Right ventricle myocardium inferior (tissue), 1 donor: ENCODE measurements around the gene AOC2. TPM values are rescaled to one million over a fixed set of nuclear protein-coding genes. Genes with fewer than 3 reads are reported as not detected.
"Not testable (repeated sequence)": the region's sequence is repeated elsewhere in the genome, so short reads cannot be mapped to it uniquely, and the experiment has no call there.

Source experiments
- ATAC-seq: fragments of 200-7000 bp; cut with Tn5 transposase; one replicate; pipeline ENCODE4 v1.9.1; 2020; ENCODE audit warnings: mild to moderate bottlenecking, moderate library complexity
- DNase-seq: peaks from one replicate; pipeline ENCODE4 v3.0.0; 2021; ENCODE audit errors: missing footprints
- intact Hi-C: fragments of 100-400 bp; cut with DNase I; formaldehyde crosslinking; loops from one replicate; pipeline ENCODE4 v1.11.0; 2022
- total RNA-seq: library from RNA; stranded (reverse); fragmentation: NEBNext Ultra II Directional; extraction: Animal tissue kit (Norgen Biotek cat#: 25700); gene quantifications from one replicate; pipeline ENCODE4 v1.2.1, GENCODE V29; 2021
- donor health status: DM: no; HTN: yes; CAD: no; lungs with severe emphysema.

Gene AOC2
- total RNA-seq, 1 donor from 2014 or later, result 0.43 TPM

DNA sequence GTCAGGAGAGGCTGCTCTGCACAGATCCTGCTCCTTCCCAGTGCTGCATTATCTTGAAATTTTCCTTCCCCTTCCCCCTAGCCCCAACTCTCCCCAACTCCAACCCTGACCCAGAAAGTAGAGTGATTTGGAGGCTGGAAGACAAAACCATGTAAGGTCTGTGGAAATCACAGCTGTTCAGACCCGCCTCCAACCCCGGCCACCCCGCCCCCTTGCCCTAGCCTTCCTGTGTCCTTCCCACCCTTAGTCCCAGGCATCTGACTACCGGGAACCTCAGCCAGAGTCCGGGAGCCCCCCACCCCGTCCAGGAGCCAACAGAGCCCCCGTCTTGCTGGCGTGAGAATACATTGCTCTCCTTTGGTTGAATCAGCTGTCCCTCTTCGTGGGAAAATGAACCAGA, 6.6 kb downstream of the AOC2 start, which contains the start of gene AOC3:
Gene AOC3 (plus strand): TSS at position 246 of the 400 bp plus-strand sequence. CDS start 145 bp downstream, at position 391.
- ATAC-seq, result peak; percentile 41
- DNase-seq, result no peak
- intact Hi-C loops, result no loop called here

DNA sequence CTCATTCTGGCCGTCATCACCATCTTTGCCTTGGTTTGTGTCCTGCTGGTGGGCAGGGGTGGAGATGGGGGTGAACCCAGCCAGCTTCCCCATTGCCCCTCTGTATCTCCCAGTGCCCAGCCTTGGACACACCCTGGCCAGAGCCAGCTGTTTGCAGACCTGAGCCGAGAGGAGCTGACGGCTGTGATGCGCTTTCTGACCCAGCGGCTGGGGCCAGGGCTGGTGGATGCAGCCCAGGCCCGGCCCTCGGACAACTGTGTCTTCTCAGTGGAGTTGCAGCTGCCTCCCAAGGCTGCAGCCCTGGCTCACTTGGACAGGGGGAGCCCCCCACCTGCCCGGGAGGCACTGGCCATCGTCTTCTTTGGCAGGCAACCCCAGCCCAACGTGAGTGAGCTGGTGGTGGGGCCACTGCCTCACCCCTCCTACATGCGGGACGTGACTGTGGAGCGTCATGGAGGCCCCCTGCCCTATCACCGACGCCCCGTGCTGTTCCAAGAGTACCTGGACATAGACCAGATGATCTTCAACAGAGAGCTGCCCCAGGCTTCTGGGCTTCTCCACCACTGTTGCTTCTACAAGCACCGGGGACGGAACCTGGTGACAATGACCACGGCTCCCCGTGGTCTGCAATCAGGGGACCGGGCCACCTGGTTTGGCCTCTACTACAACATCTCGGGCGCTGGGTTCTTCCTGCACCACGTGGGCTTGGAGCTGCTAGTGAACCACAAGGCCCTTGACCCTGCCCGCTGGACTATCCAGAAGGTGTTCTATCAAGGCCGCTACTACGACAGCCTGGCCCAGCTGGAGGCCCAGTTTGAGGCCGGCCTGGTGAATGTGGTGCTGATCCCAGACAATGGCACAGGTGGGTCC, 7.2 kb downstream of the AOC2 start:
- DNase-seq, intact Hi-C loops: not testable (repeated sequence)
- peak; percentile 19 for ATAC-seq

DNA sequence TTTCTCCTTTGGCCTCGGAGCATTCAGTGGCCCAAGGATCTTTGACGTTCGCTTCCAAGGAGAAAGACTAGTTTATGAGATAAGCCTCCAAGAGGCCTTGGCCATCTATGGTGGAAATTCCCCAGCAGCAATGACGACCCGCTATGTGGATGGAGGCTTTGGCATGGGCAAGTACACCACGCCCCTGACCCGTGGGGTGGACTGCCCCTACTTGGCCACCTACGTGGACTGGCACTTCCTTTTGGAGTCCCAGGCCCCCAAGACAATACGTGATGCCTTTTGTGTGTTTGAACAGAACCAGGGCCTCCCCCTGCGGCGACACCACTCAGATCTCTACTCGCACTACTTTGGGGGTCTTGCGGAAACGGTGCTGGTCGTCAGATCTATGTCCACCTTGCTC, 8.0 kb downstream of the AOC2 start:
- intact Hi-C loops, result no loop called here
- ATAC-seq (no peak), DNase-seq (no peak)

DNA sequence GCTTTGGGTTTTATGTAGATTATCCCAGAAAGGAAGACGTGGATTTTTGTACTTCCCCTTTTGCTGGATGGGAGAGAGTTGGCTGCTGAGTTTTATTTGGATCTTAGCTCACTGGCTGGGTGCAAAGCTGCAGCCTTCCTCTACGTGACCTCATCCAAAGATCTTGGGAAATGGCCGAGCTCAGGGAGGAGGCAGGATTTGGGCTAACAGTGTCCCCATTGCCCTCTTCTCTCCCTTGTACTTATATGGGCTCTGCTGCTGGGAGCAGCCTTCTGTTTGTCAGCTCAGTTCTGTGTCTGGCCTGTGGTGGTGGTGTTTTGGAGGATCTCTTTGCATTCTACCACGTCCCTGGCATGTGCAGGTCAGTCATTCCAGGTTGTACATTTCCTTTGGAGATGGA, 8.6 kb downstream of the AOC2 start:
- ATAC-seq, result peak; percentile 32
- no peak for DNase-seq
- intact Hi-C loops, result no loop called here

DNA sequence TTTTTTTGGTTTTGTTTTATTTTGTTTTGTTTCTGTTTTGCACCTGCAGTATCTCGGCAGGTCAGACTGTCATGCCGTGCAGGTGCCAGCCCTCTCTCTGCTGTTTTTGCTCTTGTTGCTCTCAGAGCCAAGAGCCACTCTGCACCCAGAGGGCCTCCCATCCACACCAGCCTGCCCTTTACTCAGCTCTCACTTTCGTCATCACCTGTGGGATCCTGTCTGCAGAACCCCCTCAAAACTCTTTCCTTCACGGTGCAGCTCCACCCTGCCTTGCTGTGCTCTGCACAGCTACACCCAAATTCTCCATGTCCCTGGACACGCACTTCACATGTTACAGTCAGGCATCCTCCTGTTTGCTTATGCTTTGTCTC, 9.2 kb downstream of the AOC2 start:
- ATAC-seq (no peak), DNase-seq (no peak)
- intact Hi-C loops, result no loop called here

DNA sequence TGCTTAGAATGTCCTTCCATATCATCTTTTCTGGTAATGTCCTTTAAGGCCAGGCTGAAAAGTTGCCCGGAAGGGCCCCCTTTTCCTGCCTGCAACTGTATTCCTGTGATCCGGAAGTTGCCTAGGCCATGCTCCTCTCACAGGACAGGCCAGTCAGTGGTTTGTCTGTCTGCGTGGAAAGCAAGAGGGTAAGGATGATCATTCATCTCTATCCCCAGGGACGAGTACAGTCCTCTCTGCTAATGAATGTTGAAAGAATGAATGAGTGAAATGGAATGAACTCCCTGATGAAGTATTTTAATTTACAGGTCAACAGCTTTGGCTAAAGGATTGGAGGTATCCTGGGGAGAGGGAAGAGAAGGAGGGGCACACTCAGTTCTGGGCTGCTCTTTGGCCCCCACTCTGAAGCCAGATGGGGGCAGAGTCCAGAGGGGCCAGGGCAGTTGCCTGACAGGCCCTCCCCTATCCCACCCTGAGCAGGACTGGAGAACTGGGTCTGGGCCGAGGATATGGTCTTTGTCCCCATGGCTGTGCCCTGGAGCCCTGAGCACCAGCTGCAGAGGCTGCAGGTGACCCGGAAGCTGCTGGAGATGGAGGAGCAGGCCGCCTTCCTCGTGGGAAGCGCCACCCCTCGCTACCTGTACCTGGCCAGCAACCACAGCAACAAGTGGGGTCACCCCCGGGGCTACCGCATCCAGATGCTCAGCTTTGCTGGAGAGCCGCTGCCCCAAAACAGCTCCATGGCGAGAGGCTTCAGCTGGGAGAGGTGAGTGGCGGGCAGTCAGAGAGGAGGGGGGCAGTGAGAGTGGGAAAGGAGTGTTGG, 9.8 kb downstream of the AOC2 start:
- intact Hi-C loops, result no loop called here
- DNase-seq (no peak), ATAC-seq (no peak)

DNA sequence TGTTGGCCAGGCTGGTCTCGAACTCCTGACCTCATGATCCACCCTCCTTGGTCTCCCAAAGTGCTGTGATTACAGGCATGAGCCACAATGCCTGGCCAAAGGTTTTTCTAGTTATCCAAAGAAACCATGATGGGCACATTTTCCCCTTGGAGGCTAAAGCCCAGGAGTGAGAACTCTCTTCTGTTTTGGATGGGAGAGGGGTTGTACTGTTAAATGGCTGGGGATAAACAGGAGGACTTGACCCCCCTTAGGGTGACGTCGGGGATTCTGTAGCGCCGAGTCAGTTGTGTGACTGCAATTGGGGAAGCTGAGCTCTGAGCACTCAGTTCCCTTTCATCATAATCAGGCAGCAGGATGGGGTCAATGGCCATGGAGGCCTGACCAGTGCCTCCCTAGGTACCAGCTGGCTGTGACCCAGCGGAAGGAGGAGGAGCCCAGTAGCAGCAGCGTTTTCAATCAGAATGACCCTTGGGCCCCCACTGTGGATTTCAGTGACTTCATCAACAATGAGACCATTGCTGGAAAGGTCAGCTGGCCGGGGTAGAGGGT, 10.7 kb downstream of the AOC2 start:
- intact Hi-C loops, result no loop called here
- DNase-seq, result no peak
- ATAC-seq, result no peak

DNA sequence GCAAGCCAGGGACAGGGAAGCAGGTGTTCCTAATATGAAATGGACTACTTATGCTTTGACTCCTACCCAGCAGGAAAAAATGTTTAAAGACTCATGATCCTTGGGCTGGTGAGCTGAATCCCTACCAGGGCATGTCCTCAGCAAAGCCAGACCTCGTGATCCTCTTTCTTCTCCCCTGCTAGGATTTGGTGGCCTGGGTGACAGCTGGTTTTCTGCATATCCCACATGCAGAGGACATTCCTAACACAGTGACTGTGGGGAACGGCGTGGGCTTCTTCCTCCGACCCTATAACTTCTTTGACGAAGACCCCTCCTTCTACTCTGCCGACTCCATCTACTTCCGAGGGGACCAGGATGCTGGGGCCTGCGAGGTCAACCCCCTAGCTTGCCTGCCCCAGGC, 11.7 kb downstream of the AOC2 start:
- ATAC-seq, intact Hi-C loops, DNase-seq: not testable (repeated sequence)

GRCh38 chr17:42856516-42856915, 12.1 kb downstream of the AOC2 start:
- ATAC-seq, intact Hi-C loops, DNase-seq: not testable (repeated sequence)

GRCh38 chr17:42857389-42857788, 13.0 kb downstream of the AOC2 start:
- intact Hi-C loops, result no loop called here
- ATAC-seq (no peak), DNase-seq (no peak)

DNA sequence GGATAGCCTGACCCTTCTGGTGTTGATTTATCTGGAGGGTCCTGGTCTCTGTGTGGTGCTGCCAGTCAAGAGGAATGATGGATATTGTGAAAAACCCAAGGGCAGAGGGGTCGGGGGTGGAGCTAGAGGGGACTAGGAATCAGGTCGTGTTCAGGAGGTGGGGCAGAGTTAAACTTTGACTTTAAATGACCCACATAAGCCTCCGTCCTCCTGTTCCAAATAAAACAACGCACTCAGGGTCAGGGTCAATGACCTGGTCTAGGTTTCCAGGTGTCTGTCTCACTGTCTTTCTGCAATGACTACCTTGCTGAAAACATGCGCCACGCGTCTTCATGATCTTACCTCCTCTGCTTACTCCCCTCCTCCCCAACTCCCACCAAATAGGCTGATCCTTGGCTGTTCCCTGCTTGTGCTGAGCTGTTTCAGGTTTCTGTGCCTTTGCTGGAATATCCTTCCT, 21.3 kb downstream of the AOC2 start:
- DNase-seq, result no peak
- intact Hi-C loops, result no loop called here

GRCh38 chr17:42866216-42866615, 21.8 kb downstream of the AOC2 start:
- DNase-seq (no peak), ATAC-seq (no peak)
- intact Hi-C loops, result no loop called here

More for the DNA sequence above, 21.3 kb downstream of the AOC2 start:
- no peak for ATAC-seq

- no peak for ATAC-seq
- DNase-seq, result no peak
- intact Hi-C loops, result no loop called here
Observed at GRCh38 chr17:42866631-42867575, 22.5 kb downstream of the AOC2 start.

- ATAC-seq, intact Hi-C loops, DNase-seq: not testable (repeated sequence)
Observed at GRCh38 chr17:42867694-42868261, 23.4 kb downstream of the AOC2 start.

GRCh38 chr17:42868338-42868737, 24.0 kb downstream of the AOC2 start:
- ATAC-seq, result no peak
- DNase-seq, result no peak
- intact Hi-C loops, result no loop called here

GRCh38 chr17:42871647-42872046, 27.3 kb downstream of the AOC2 start:
- ATAC-seq, result no peak
- no peak for DNase-seq

GRCh38 chr17:42872251-42872965, 28.0 kb downstream of the AOC2 start:
- DNase-seq (no peak), ATAC-seq (no peak)
- intact Hi-C loops, result no loop called here

More at GRCh38 chr17:42871647-42872046, 27.3 kb downstream of the AOC2 start:
- intact Hi-C loops, result no loop called here
